GM23338 (cell line): Measurements from ENCODE around the gene NPR2. TPM values are rescaled to one million over a fixed set of nuclear protein-coding genes. Genes with fewer than 3 reads are reported as not detected.
A peak's percentile ranks its signal among the peaks of the same experiment; 100 is the strongest.

Experiments used
- ATAC-seq: fragments of 200-7000 bp; cut with Tn5 transposase; 3 replicates; pipeline ENCODE4 v1.9.1; 2020
- DNase-seq: peaks from one replicate; pipeline ENCODE4 v3.0.0-alpha.2; 2015; ENCODE audit warnings: low spot score
- H2AFZ ChIP-seq: fragments of 200-600 bp; sonication (generic); 2 replicates; pipeline ENCODE4 v1.8.0; 2016; ENCODE audit warnings: antibody characterized with exemption, mild to moderate bottlenecking, moderate library complexity
- H3F3A ChIP-seq: fragments of 200-600 bp; sonication (generic); replicated peaks from 2 replicates; pipeline ENCODE4 v1.8.0; 2017; ENCODE audit warnings: antibody characterized with exemption, mixed run types, low read depth
- H3K27ac ChIP-seq: fragments of 200-600 bp; sonication (generic); 2 replicates; pipeline ENCODE4 v1.6.1; 2016; ENCODE audit warnings: low read depth
- H3K27me3 ChIP-seq: fragments of 200-600 bp; sonication (generic); 2 replicates; pipeline ENCODE4 v1.8.0; 2016; ENCODE audit warnings: mild to moderate bottlenecking, mixed run types, moderate library complexity; ENCODE audit not compliant: insufficient read depth
- H3K36me3 ChIP-seq: fragments of 200-600 bp; sonication (generic); 2 replicates; pipeline ENCODE4 v1.8.0; 2016; ENCODE audit warnings: mild to moderate bottlenecking; ENCODE audit not compliant: insufficient read depth
- H3K4me1 ChIP-seq: fragments of 200-600 bp; sonication (generic); 2 replicates; pipeline ENCODE4 v1.8.0; 2016; ENCODE audit warnings: mild to moderate bottlenecking, moderate library complexity; ENCODE audit not compliant: insufficient read depth
- H3K4me2 ChIP-seq: fragments of 200-600 bp; sonication (generic); 2 replicates; pipeline ENCODE4 v1.7.1; 2017; ENCODE audit warnings: mixed run types
- H3K4me3 ChIP-seq: fragments of 200-600 bp; sonication (generic); 2 replicates; pipeline ENCODE4 v1.6.1; 2016; ENCODE audit warnings: mixed run types
- H3K79me2 ChIP-seq: fragments of 200-600 bp; sonication (generic); replicated peaks from 2 replicates; pipeline ENCODE4 v1.8.0; 2017; ENCODE audit warnings: mild to moderate bottlenecking; ENCODE audit not compliant: insufficient read depth
- H3K9me2 ChIP-seq: fragments of 200-600 bp; sonication (generic); 2 replicates; pipeline ENCODE4 v1.8.0; 2017; ENCODE audit not compliant: insufficient read depth
- H4K20me1 ChIP-seq: fragments of 200-600 bp; sonication (generic); replicated peaks from 2 replicates; pipeline ENCODE4 v1.8.0; 2017; ENCODE audit warnings: mild to moderate bottlenecking; ENCODE audit not compliant: insufficient read depth
- H3K27ac Mint-ChIP-seq: 2 replicates; pipeline ENCODE4 v1.8.0; 2020; ENCODE audit warnings: inconsistent platforms, mild to moderate bottlenecking, moderate library complexity, mixed read lengths
- H3K27me3 Mint-ChIP-seq: 3 replicates; pipeline ENCODE4 v1.8.0; 2022; ENCODE audit warnings: low read depth, mild to moderate bottlenecking, moderate library complexity, mixed read lengths, inconsistent platforms; ENCODE audit not compliant: insufficient read depth, poor library complexity
- H3K36me3 Mint-ChIP-seq: 3 replicates; pipeline ENCODE4 v1.8.0; 2021; ENCODE audit warnings: low read depth, mild to moderate bottlenecking, inconsistent platforms, moderate library complexity, mixed read lengths
- H3K4me1 Mint-ChIP-seq: 3 replicates; pipeline ENCODE4 v1.8.0; 2020; ENCODE audit warnings: mild to moderate bottlenecking, inconsistent platforms, mixed read lengths
- H3K4me3 Mint-ChIP-seq: 3 replicates; pipeline ENCODE4 v1.8.0; 2021; ENCODE audit warnings: moderate library complexity, mild to moderate bottlenecking, inconsistent platforms, mixed read lengths
- H3K9me3 Mint-ChIP-seq: 3 replicates; pipeline ENCODE4 v1.8.0; 2020; ENCODE audit warnings: moderate library complexity, mild to moderate bottlenecking, inconsistent platforms, mixed read lengths
- CTCF ChIP-seq, 2 experiments: fragments of 200-600 bp in 1 of 2; sonication (generic) in 1 of 2; conservative IDR thresholded peaks; 2 replicates each; pipeline versions ENCODE4 v1.5.1 to v1.6.1; 2016 to 2017; ENCODE audit warnings: antibody characterized with exemption in 2 of 2, low read depth in 2 of 2, mild to moderate bottlenecking in 2 of 2, moderate library complexity in 1 of 2
- EZH2 ChIP-seq: fragments of 200-600 bp; sonication (generic); IDR thresholded peaks from one replicate; pipeline ENCODE4 v1.8.0; 2017; ENCODE audit warnings: antibody characterized with exemption, mild to moderate bottlenecking, low read depth; ENCODE audit not compliant: unreplicated experiment
- JUNB ChIP-seq: IDR thresholded peaks from one replicate; pipeline ENCODE4 v1.6.1; 2016; ENCODE audit warnings: antibody characterized with exemption; ENCODE audit not compliant: unreplicated experiment
- NANOG ChIP-seq: IDR thresholded peaks from 2 replicates; pipeline ENCODE4 v1.6.1; 2016; ENCODE audit warnings: antibody characterized with exemption, borderline replicate concordance
- POLR2AphosphoS5 ChIP-seq: IDR thresholded peaks from 2 replicates; pipeline ENCODE4 v1.6.1; 2016; ENCODE audit warnings: antibody characterized with exemption, low read depth
- REST ChIP-seq: IDR thresholded peaks from one replicate; pipeline ENCODE4 v1.6.1; 2018; ENCODE audit warnings: antibody characterized with exemption; ENCODE audit not compliant: unreplicated experiment
- STAT1 ChIP-seq: IDR thresholded peaks from one replicate; pipeline ENCODE4 v1.6.1; 2016; ENCODE audit warnings: antibody characterized with exemption; ENCODE audit not compliant: unreplicated experiment
- ZNF331 ChIP-seq: fragments of 250-450 bp; sonication (Bioruptor Pico); IDR thresholded peaks from 2 replicates; pipeline ENCODE4 v1.5.0; 2020; ENCODE audit warnings: low read depth, mild to moderate bottlenecking, moderate library complexity
- polyA plus RNA-seq: library from polyadenylated mRNA; unstranded; fragments of >200 nt; fragmentation: Nextera tagmentation; extraction: Ambion mirVana; gene quantifications from 2 replicates; pipeline ENCODE4 v1.2.1, GENCODE V29; 2016
- total RNA-seq: library from RNA; depleted of rRNA; stranded (reverse); fragments of >200 nt; shearing (Covaris generic); gene quantifications from 2 replicates; pipeline ENCODE4 v1.2.3, GENCODE V29; 2014
- TF ChIP-seq, protein P1 (sequence below): IDR thresholded peaks from 2 replicates; pipeline ENCODE4 v1.6.1; 2016; ENCODE audit warnings: antibody characterized with exemption

Gene NPR2
- total and polyA plus RNA-seq, 2 experiments from 2014 or later = 9.0 to 14.4 TPM

- no peak overlapping the region for H2AFZ ChIP-seq
- no peak overlapping the region for H3K4me3 Mint-ChIP-seq
- no peaks in the 10 kb centered on the region for H3K9me3 Mint-ChIP-seq
- peaks cover 16% of the 10 kb centered on the region for H3K4me1 Mint-ChIP-seq
- H4K20me1 ChIP-seq = peaks cover 3% of the 10 kb centered on the region; the same call in 1 of the 2 replicates
- no peak for DNase-seq
- TF ChIP-seq EZH2 (no peak), STAT1 (no peak), CTCF (conservative IDR thresholded peaks at IDR 0.05; ENCODE audit: low read depth in 2 of 2) (no peak)
- TF ChIP-seq, protein P1, sequence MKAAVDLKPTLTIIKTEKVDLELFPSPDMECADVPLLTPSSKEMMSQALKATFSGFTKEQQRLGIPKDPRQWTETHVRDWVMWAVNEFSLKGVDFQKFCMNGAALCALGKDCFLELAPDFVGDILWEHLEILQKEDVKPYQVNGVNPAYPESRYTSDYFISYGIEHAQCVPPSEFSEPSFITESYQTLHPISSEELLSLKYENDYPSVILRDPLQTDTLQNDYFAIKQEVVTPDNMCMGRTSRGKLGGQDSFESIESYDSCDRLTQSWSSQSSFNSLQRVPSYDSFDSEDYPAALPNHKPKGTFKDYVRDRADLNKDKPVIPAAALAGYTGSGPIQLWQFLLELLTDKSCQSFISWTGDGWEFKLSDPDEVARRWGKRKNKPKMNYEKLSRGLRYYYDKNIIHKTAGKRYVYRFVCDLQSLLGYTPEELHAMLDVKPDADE = no peak
- no peaks in the 10 kb centered on the region for H3K36me3 Mint-ChIP-seq
- H3K27ac Mint-ChIP-seq = no peak overlapping the region
- H3K9me2 ChIP-seq = no peaks in the 10 kb centered on the region
- H3F3A ChIP-seq = 0 out of 2 replicates have a peak, but pooled peaks cover 4% of the 10 kb centered on the region
- no peak overlapping the region for H3K4me3 ChIP-seq
- H3K27me3 ChIP-seq = no peaks in the 10 kb centered on the region
- H3K36me3 ChIP-seq = no peaks in the 10 kb centered on the region
- no peaks in the 10 kb centered on the region; the same call in 1 of the 2 replicates for H3K79me2 ChIP-seq
- ATAC-seq = no peak
- H3K4me1 ChIP-seq = peaks cover 16% of the 10 kb centered on the region
- no peak overlapping the region for H3K27ac ChIP-seq
- no peak overlapping the region for H3K4me2 ChIP-seq
- H3K27me3 Mint-ChIP-seq = no peaks in the 10 kb centered on the region
These were observed 19.4 kb upstream of the NPR2 start for GRCh38 chr9:35771943-35772342.

DNA sequence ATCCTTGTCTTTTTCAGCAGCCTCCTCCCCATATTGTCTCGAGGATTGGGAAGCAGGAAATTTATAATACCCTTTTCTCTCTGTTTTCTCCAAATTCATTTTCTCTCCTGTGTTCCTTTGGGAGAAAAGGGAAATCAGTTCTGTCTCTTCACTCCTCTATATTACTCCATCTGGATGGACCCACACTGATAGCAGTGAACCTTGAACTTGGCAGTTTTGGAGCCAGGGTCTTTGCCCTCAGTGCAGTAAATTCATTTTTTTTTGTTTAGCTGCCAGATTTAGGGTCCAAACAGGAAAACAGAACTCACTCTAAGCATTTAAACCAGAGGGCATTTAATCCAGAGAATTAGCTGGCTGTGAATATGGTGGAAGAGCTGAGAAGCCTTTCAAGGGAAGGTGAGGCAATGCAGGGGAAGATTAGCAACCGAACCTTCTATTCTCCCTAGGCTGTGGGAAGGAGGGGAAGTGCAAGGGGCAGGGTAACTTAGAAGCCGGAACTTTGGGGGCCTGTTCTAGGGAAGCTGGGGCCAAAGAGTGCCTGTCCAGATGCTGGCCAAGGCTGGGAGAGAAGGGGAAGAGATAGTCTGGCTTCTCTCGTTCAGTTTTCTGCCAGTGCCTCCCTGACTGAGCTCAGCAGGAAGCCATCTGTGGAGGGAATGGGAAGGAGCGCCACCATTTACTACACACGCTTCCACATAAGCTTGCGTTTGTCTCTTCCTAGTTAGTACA, 16.3 kb upstream of the NPR2 start:
- Histone ChIP-seq H4K20me1 (peaks cover 3% of the 10 kb centered on the region; the same call in 1 of the 2 replicates), H3K4me2 (peak overlapping the region; percentile 14; the same call in 1 of the 2 replicates), H3K79me2 (no peaks in the 10 kb centered on the region), H3K4me3 (no peak overlapping the region), H3K27ac (peak overlapping the region; percentile 82; the same call in 1 of the 2 replicates), H3F3A (0 out of 2 replicates have a peak, but pooled peaks cover 4% of the 10 kb centered on the region), H3K27me3 (no peaks in the 10 kb centered on the region), H3K4me1 (peaks cover 16% of the 10 kb centered on the region), H3K36me3 (no peaks in the 10 kb centered on the region), H2AFZ (peak overlapping the region; percentile 35; the same call in 1 of the 2 replicates), H3K9me2 (no peaks in the 10 kb centered on the region)
- Mint-ChIP-seq H3K27me3 (no peaks in the 10 kb centered on the region), H3K9me3 (no peaks in the 10 kb centered on the region), H3K4me1 (peaks cover 16% of the 10 kb centered on the region), H3K36me3 (no peaks in the 10 kb centered on the region), H3K27ac (peak overlapping the region; percentile 88), H3K4me3 (no peak overlapping the region)
- ATAC-seq (peak; percentile 76), DNase-seq (peak; percentile 50)
- TF ChIP-seq EZH2 = no peak
- TF ChIP-seq, protein P1 = no peak
- no peak for TF ChIP-seq NANOG
- TF ChIP-seq REST = no peak
- no peak for TF ChIP-seq POLR2AphosphoS5
- no peak for TF ChIP-seq CTCF (conservative IDR thresholded peaks at IDR 0.05; ENCODE audit: low read depth in 2 of 2)
- TF ChIP-seq JUNB = no peak
- TF ChIP-seq ZNF331 (CRISPR knock-in tag) = no peak
